ENCODE results near the gene DSG3. TPM values are rescaled to one million over a fixed set of nuclear protein-coding genes. Genes with fewer than 3 reads are reported as not detected.

Gene DSG3
- total RNA-seq, 1 experiment from 2014 or later = not detected

DNA sequence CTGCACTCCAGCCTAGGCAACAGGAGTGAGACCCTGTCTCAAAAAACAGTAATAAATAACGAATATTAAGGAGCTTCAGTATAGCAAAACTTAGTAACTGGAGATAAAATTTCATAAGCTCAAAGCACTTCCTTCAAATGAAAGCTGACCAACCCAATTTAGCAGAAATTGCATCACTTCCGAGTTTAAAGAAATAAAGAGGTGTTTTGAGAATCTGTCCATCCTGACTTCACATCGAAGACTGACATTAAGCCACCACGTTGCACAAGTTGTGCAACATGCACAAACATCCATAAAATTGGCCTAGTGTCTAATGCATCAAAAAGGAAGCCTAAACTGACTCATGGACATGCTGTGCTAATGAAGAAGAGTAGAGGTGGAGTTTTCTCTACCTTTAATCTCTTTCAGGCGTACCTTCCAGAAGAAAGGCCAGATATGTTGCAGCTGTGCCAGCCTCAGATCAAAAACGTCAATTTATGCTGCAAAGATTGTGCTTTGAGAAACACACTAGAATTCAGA lies 7.7 kb upstream of the DSG3 start:
- ChIA-PET POLR2A (ENCODE audit: low non-redundant PET) (no interaction called here), CTCF (no interaction called here)
- H3K9me3 ChIP-seq (ENCODE audit: low read depth, low read length, poor library complexity, severe bottlenecking) = no peaks in the 10 kb centered on the region
- TF ChIP-seq EZH2 (IDR thresholded peaks at IDR 0.05; ENCODE audit: borderline replicate concordance, low read depth, low read length, poor library complexity, severe bottlenecking) (no peak), CTCF (conservative IDR thresholded peaks at IDR 0.05; ENCODE audit: low read depth, low read length) (no peak)
- H3K4me3 ChIP-seq (ENCODE audit: low read depth, low read length, poor library complexity, severe bottlenecking) = no peak overlapping the region
- intact Hi-C loops (cut with micrococcal nuclease; ENCODE audit: unreplicated experiment) = no loop called here
- no peak overlapping the region for H3K27ac ChIP-seq (ENCODE audit: low read depth, low read length, poor library complexity, severe bottlenecking)
- no peaks in the 10 kb centered on the region for H3K4me1 ChIP-seq (ENCODE audit: insufficient read depth, low read length, poor library complexity, severe bottlenecking)
- peaks cover 35% of the 10 kb centered on the region for H3K27me3 ChIP-seq (replicated peaks; ENCODE audit: insufficient read depth, low read depth, low read length, poor library complexity)
- BruUV-seq (replicated peaks) = no TSS peak
- no peaks in the 10 kb centered on the region for H3K36me3 ChIP-seq (ENCODE audit: insufficient read depth, low read length, poor library complexity, severe bottlenecking)
- no peak for DNase-seq (ENCODE audit: low spot score)

DNA sequence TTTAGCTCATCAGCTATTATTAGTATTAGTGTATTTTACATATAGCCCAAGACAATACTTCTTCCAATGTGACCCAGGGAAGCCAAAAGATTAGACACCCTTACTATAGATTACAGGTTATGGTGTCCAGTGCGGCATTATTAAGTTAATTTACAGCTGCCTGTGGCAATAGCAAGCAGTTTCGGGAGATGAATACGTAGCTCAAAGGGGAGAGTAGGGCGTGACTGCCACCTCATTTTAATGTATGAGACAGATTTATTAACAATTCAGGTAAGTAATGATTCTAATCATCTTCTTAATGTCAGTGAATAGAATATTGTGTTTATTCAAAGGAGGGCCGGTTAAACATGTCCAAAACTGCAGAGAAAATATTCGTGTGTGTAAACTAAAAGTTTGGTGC lies 6.8 kb upstream of the DSG3 start:
- H3K4me3 ChIP-seq (ENCODE audit: low read depth, low read length, poor library complexity, severe bottlenecking) = no peak overlapping the region
- no peaks in the 10 kb centered on the region for H3K36me3 ChIP-seq (ENCODE audit: insufficient read depth, low read length, poor library complexity, severe bottlenecking)
- peaks cover 35% of the 10 kb centered on the region for H3K27me3 ChIP-seq (replicated peaks; ENCODE audit: insufficient read depth, low read depth, low read length, poor library complexity)
- H3K9me3 ChIP-seq (ENCODE audit: low read depth, low read length, poor library complexity, severe bottlenecking) = no peaks in the 10 kb centered on the region
- no peak for TF ChIP-seq CTCF (conservative IDR thresholded peaks at IDR 0.05; ENCODE audit: low read depth, low read length)
- TF ChIP-seq EZH2 (IDR thresholded peaks at IDR 0.05; ENCODE audit: borderline replicate concordance, low read depth, low read length, poor library complexity, severe bottlenecking) = no peak
- ChIA-PET CTCF (no interaction called here), POLR2A (ENCODE audit: low non-redundant PET) (no interaction called here)
- no peak for DNase-seq (ENCODE audit: low spot score)
- no TSS peak for BruUV-seq (replicated peaks)
- intact Hi-C loops (cut with micrococcal nuclease; ENCODE audit: unreplicated experiment) = no loop called here
- H3K27ac ChIP-seq (ENCODE audit: low read depth, low read length, poor library complexity, severe bottlenecking) = no peak overlapping the region
- no peaks in the 10 kb centered on the region for H3K4me1 ChIP-seq (ENCODE audit: insufficient read depth, low read length, poor library complexity, severe bottlenecking)

DNA sequence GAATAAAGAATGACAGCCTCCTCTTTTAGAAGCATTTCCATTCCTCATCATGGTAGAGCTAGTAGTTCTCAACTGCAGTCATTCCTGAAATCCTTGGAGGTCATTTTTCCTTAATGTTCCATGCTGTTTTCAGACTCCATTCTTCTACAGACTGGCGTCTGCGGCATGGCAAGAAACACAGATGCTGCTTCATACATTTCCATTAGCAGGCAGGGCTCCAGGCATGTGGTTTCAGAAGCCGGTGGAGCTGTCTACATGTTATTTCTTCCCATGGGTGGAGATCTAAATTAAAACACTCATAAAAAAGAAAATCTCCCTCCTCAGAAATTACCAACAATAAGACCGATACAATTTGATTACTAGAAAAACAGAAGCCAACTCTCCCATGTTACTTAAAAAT lies 6.0 kb upstream of the DSG3 start:
- peaks cover 35% of the 10 kb centered on the region for H3K27me3 ChIP-seq (replicated peaks; ENCODE audit: insufficient read depth, low read depth, low read length, poor library complexity)
- no peaks in the 10 kb centered on the region for H3K36me3 ChIP-seq (ENCODE audit: insufficient read depth, low read length, poor library complexity, severe bottlenecking)
- no peaks in the 10 kb centered on the region for H3K4me1 ChIP-seq (ENCODE audit: insufficient read depth, low read length, poor library complexity, severe bottlenecking)
- intact Hi-C loops (cut with micrococcal nuclease; ENCODE audit: unreplicated experiment) = no loop called here
- DNase-seq (ENCODE audit: low spot score) = no peak
- no peak for TF ChIP-seq EZH2 (IDR thresholded peaks at IDR 0.05; ENCODE audit: borderline replicate concordance, low read depth, low read length, poor library complexity, severe bottlenecking)
- no peak for TF ChIP-seq CTCF (conservative IDR thresholded peaks at IDR 0.05; ENCODE audit: low read depth, low read length)
- no TSS peak for BruUV-seq (replicated peaks)
- H3K9me3 ChIP-seq (ENCODE audit: low read depth, low read length, poor library complexity, severe bottlenecking) = no peaks in the 10 kb centered on the region
- CTCF ChIA-PET = no interaction called here
- H3K4me3 ChIP-seq (ENCODE audit: low read depth, low read length, poor library complexity, severe bottlenecking) = no peak overlapping the region
- no peak overlapping the region for H3K27ac ChIP-seq (ENCODE audit: low read depth, low read length, poor library complexity, severe bottlenecking)
- POLR2A ChIA-PET (ENCODE audit: low non-redundant PET) = no interaction called here
